Mesendoderm (in vitro differentiated cells): ENCODE measurements around the gene MRPL20.

ENCODE experiments used
- DNase-seq: peaks from one replicate; pipeline ENCODE4 v3.0.0; 2013
- H2AK5ac ChIP-seq: 2 replicates; pipeline ENCODE4 v1.6.1; 2013; ENCODE audit warnings: low read length, inconsistent platforms
- H2BK120ac ChIP-seq: 2 replicates; pipeline ENCODE4 v1.6.1; 2013; ENCODE audit warnings: low read depth, mild to moderate bottlenecking, low read length, moderate library complexity, mixed read lengths
- H2BK15ac ChIP-seq: replicated peaks from 2 replicates; pipeline ENCODE4 v1.6.1; 2013; ENCODE audit warnings: low read depth, mild to moderate bottlenecking, moderate library complexity
- H2BK5ac ChIP-seq: 2 replicates; pipeline ENCODE4 v1.6.1; 2013; ENCODE audit warnings: low read length, inconsistent platforms
- H3K18ac ChIP-seq: 2 replicates; pipeline ENCODE4 v1.6.1; 2013; ENCODE audit warnings: mild to moderate bottlenecking, low read length, mixed read lengths
- H3K23ac ChIP-seq: one replicate; pipeline ENCODE4 v1.6.1; 2013; ENCODE audit warnings: low read length
- H3K27ac ChIP-seq: 2 replicates; pipeline ENCODE4 v1.5.1; 2013; ENCODE audit warnings: low read depth, mild to moderate bottlenecking, inconsistent platforms, low read length, moderate library complexity
- H3K27me3 ChIP-seq: 2 replicates; pipeline ENCODE4 v1.6.1; 2013; ENCODE audit warnings: low read length, control low read depth, mild to moderate bottlenecking, inconsistent platforms; ENCODE audit not compliant: insufficient read depth, poor library complexity
- H3K36me3 ChIP-seq: 2 replicates; pipeline ENCODE4 v1.6.1; 2013; ENCODE audit warnings: low read length, inconsistent platforms; ENCODE audit not compliant: control insufficient read depth, insufficient read depth
- H3K4ac ChIP-seq: one replicate; pipeline ENCODE4 v1.6.1; 2013; ENCODE audit warnings: low read depth, mild to moderate bottlenecking, low read length, moderate library complexity
- H3K4me1 ChIP-seq: 2 replicates; pipeline ENCODE4 v1.6.1; 2013; ENCODE audit warnings: low read depth, low read length, inconsistent platforms; ENCODE audit not compliant: control insufficient read depth
- H3K4me2 ChIP-seq: 2 replicates; pipeline ENCODE4 v1.6.1; 2013; ENCODE audit warnings: low read length
- H3K4me3 ChIP-seq: 2 replicates; pipeline ENCODE4 v1.5.1; 2013; ENCODE audit warnings: mild to moderate bottlenecking, low read length
- H3K56ac ChIP-seq: one replicate; pipeline ENCODE4 v1.6.1; 2013; ENCODE audit warnings: low read length
- H3K79me1 ChIP-seq: 2 replicates; pipeline ENCODE4 v1.6.1; 2013; ENCODE audit warnings: low read length, inconsistent platforms
- H3K79me2 ChIP-seq: 2 replicates; pipeline ENCODE4 v1.6.1; 2013; ENCODE audit warnings: mild to moderate bottlenecking, low read length; ENCODE audit not compliant: control insufficient read depth, insufficient read depth
- H3K9ac ChIP-seq: 2 replicates; pipeline ENCODE4 v1.6.1; 2013; ENCODE audit warnings: low read length, inconsistent platforms
- H4K5ac ChIP-seq: one replicate; pipeline ENCODE4 v1.6.1; 2013; ENCODE audit warnings: low read length
- H4K8ac ChIP-seq: one replicate; pipeline ENCODE4 v1.6.1; 2013; ENCODE audit warnings: low read depth, mild to moderate bottlenecking, control low read depth, low read length, moderate library complexity
- WGBS: extraction: QIAGEN DNeasy Blood & Tissue Kit; methylation state at CpG from one replicate; pipeline ENCODE4 v1.1.7; 2013; ENCODE audit warnings: low lambda C conversion rate, missing lambda C conversion rate; ENCODE audit not compliant: insufficient coverage; ENCODE audit errors: extremely low coverage; 5-methylcytosine and 5-hydroxymethylcytosine counted together

MRPL20 gene

DNA sequence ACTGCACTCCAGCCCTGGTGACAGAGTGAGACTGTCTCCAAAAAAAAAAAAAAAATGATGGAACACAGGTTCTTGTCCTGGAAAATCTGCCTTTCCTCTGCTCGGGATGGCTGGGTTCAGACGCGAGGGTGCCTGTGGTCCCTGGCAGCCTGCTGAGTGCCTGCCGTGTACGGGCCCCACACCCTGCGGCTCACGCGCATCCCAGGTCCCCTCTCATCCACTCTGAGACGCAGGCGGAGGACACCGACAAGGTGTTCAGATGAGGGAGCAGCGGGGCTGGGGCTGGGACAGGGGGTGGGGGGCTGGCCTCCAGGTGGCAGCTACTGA, 18.3 kb upstream of the MRPL20 start:
- H3K4me3 ChIP-seq, result no peak overlapping the region
- no peaks in the 10 kb centered on the region for H3K79me2 ChIP-seq
- no peak overlapping the region for H2BK120ac ChIP-seq
- H4K5ac ChIP-seq, result no peak overlapping the region
- no CpG with 5 or more reads among the region's 12 CpGs for WGBS
- no peaks in the 10 kb centered on the region for H3K79me1 ChIP-seq
- H3K56ac ChIP-seq, result peak overlapping the region; percentile 39
- H3K4ac ChIP-seq, result no peak overlapping the region
- DNase-seq, result no peak
- no peak overlapping the region for H3K4me2 ChIP-seq
- no peak overlapping the region for H2BK15ac ChIP-seq
- H3K4me1 ChIP-seq, result peaks cover 5% of the 10 kb centered on the region
- no peak overlapping the region for H3K27ac ChIP-seq
- no peaks in the 10 kb centered on the region for H3K36me3 ChIP-seq
- no peak overlapping the region for H2BK5ac ChIP-seq
- no peaks in the 10 kb centered on the region for H3K27me3 ChIP-seq
- H3K23ac ChIP-seq, result no peak overlapping the region
- no peak overlapping the region for H3K18ac ChIP-seq
- H2AK5ac ChIP-seq, result no peak overlapping the region
- H3K9ac ChIP-seq, result no peak overlapping the region
- no peak overlapping the region for H4K8ac ChIP-seq

DNA sequence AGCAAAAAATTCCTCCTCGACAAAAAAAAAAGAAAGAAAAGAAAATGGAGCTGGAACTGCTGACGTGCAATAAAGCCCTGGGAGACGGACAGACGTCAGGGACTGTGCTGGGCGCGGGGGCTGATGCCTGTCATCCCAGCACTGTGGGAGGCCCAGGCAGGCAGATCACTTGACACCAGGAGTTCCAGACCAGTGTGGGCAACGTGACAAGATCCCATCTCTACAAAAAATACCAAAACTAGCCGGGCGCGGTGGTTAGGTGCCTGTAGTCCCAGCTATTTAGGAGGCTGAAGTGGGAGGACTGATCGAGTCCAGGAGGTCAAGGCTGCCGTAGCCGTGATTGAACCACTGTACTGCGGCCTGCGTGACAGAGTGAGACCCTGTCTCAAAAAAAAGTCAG, 17.6 kb upstream of the MRPL20 start:
- Histone ChIP-seq H3K9ac (no peak overlapping the region), H3K36me3 (no peaks in the 10 kb centered on the region), H3K56ac (no peak overlapping the region), H4K8ac (no peak overlapping the region), H3K27me3 (no peaks in the 10 kb centered on the region), H2BK120ac (no peak overlapping the region), H3K79me2 (no peaks in the 10 kb centered on the region), H3K4me2 (no peak overlapping the region), H3K18ac (no peak overlapping the region), H2BK5ac (no peak overlapping the region), H3K4me1 (peaks cover 5% of the 10 kb centered on the region), H3K79me1 (no peaks in the 10 kb centered on the region), H4K5ac (no peak overlapping the region), H3K4me3 (no peak overlapping the region), H3K4ac (no peak overlapping the region), H2AK5ac (no peak overlapping the region), H3K27ac (no peak overlapping the region), H3K23ac (no peak overlapping the region), H2BK15ac (no peak overlapping the region)
- DNase-seq, result no peak
- WGBS, result no CpG with 5 or more reads among the region's 15 CpGs

DNA sequence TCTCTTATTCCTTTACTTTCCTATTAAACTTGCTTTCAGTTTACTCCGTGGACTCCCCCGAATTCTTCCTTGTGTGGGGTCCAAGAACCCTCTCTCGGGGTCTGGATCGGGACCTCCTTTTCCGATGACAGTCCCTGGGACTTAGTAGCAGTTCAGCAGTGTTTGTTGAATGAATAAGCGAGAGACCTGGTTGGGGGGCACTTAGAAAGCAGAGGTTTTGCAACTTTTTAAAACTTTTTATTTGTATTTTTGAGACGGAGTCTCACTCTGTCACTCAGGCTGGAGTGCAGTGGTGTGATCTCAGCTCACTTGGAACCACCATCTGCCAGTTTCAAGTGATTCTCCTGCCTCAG, 16.1 kb upstream of the MRPL20 start:
- WGBS, result no CpG with 5 or more reads among the region's 7 CpGs
- no peak overlapping the region for H2BK5ac ChIP-seq
- H3K79me2 ChIP-seq, result no peaks in the 10 kb centered on the region
- no peak overlapping the region for H3K4me3 ChIP-seq
- H4K8ac ChIP-seq, result no peak overlapping the region
- H3K18ac ChIP-seq, result no peak overlapping the region
- peak overlapping the region; percentile 56 for H3K56ac ChIP-seq
- H2BK15ac ChIP-seq, result no peak overlapping the region
- no peak overlapping the region for H2AK5ac ChIP-seq
- H3K4ac ChIP-seq, result no peak overlapping the region
- no peak overlapping the region for H3K27ac ChIP-seq
- H4K5ac ChIP-seq, result no peak overlapping the region
- H3K4me2 ChIP-seq, result no peak overlapping the region
- no peak for DNase-seq
- H3K23ac ChIP-seq, result no peak overlapping the region
- no peaks in the 10 kb centered on the region for H3K36me3 ChIP-seq
- H3K79me1 ChIP-seq, result no peaks in the 10 kb centered on the region
- H3K27me3 ChIP-seq, result no peaks in the 10 kb centered on the region
- H3K4me1 ChIP-seq, result peaks cover 5% of the 10 kb centered on the region
- no peak overlapping the region for H3K9ac ChIP-seq
- no peak overlapping the region for H2BK120ac ChIP-seq

DNA sequence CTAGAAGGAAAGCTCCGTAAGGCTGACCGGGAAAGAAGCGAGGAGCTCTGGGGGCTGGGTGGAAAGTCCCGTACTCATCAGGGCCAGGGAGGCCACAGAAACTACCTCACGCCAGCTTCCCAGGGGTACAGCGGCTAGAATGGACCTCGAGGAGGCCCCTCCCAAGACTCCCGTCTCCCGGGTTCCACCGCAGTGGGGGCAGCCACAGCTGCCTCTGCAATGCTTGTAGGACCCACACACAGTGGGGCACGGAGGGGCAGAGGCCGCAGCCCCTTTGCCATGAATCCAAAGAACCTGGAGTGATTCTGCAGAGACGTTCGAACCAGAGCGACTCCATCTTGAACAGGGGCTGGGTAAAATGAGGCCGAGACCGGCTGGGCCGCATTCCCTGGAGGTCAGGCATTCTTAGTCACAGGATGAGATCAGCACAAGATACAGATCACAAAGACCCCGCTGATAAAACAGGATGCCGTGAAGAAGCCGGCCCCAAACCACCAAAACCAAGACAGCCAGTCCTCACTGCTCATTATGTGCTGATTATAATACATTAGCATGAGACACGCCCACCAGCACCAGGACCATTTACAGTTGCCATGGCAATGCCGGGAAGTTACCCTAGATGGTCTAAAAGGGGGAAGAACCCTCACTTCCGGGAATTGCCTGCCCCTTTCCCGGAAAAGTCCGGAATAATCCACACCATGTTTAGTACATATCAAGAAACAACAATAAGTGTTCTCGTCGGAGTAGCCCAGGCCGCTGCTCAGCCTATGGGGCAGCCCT, 15.6 kb upstream of the MRPL20 start:
- H3K27ac ChIP-seq, result peak overlapping the region; percentile 14

DNA sequence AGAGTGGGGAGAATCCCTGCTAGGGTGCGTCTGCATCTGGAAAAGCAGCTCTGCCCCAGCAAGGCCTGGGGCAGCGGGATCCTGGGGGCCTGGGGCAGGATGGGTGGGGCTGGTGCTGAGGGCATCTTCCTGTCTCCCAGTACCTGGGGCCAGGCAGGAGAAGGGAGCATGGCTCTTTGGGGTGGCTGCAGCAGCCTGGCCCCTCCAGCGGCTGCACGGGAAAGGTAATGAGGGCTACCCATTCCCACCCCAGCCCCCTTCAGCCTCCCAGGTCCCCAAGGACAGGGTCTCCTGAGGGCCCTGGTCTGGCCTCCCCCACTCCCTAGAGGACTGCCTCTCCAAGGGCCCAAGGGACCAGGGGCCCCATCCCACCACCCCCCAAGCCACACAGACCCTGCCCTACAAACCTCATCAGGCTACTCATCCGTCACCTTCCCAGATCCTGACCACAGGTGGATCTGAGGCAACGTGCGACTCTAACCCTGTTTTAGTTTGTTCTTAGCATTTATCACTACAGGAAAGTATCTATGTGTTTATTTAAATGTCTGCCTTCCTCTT, 14.9 kb upstream of the MRPL20 start:
- H3K27me3 ChIP-seq, result no peaks in the 10 kb centered on the region
- DNase-seq, result no peak
- H4K8ac ChIP-seq, result no peak overlapping the region
- no peaks in the 10 kb centered on the region for H3K79me2 ChIP-seq
- H3K36me3 ChIP-seq, result no peaks in the 10 kb centered on the region
- H3K23ac ChIP-seq, result no peak overlapping the region
- peak overlapping the region; percentile 96 for H3K4ac ChIP-seq
- H2BK5ac ChIP-seq, result peak overlapping the region; percentile 64
- no peak overlapping the region for H2BK15ac ChIP-seq
- H2AK5ac ChIP-seq, result peak overlapping the region; percentile 72
- H3K4me2 ChIP-seq, result no peak overlapping the region
- WGBS, result no CpG with 5 or more reads among the region's 7 CpGs
- H4K5ac ChIP-seq, result no peak overlapping the region
- H3K79me1 ChIP-seq, result no peaks in the 10 kb centered on the region
- peak overlapping the region; percentile 49 for H3K56ac ChIP-seq
- H3K9ac ChIP-seq, result no peak overlapping the region
- peak overlapping the region; percentile 72 for H3K18ac ChIP-seq
- peak overlapping the region; percentile 56 for H2BK120ac ChIP-seq
- H3K4me3 ChIP-seq, result no peak overlapping the region
- peak overlapping the region; percentile 14 for H3K27ac ChIP-seq
- peaks cover 5% of the 10 kb centered on the region for H3K4me1 ChIP-seq

More for the DNA sequence above, 15.6 kb upstream of the MRPL20 start:
- H3K18ac ChIP-seq, result peak overlapping the region; percentile 72
- no peak overlapping the region for H4K8ac ChIP-seq
- H3K36me3 ChIP-seq, result no peaks in the 10 kb centered on the region
- no peak overlapping the region for H4K5ac ChIP-seq
- no peak overlapping the region for H3K23ac ChIP-seq
- peak overlapping the region; percentile 64 for H2BK5ac ChIP-seq
- peaks cover 5% of the 10 kb centered on the region for H3K4me1 ChIP-seq
- WGBS, result no CpG with 5 or more reads among the region's 29 CpGs
- peak; percentile 99 for DNase-seq
- no peak overlapping the region for H3K4me2 ChIP-seq
- H3K79me1 ChIP-seq, result no peaks in the 10 kb centered on the region
- H3K56ac ChIP-seq, result peak overlapping the region; percentile 49
- H3K9ac ChIP-seq, result no peak overlapping the region
- H3K4ac ChIP-seq, result peak overlapping the region; percentile 96
- H3K27me3 ChIP-seq, result no peaks in the 10 kb centered on the region
- H3K79me2 ChIP-seq, result no peaks in the 10 kb centered on the region
- no peak overlapping the region for H2BK15ac ChIP-seq
- H2AK5ac ChIP-seq, result peak overlapping the region; percentile 72
- peak overlapping the region; percentile 56 for H2BK120ac ChIP-seq
- H3K4me3 ChIP-seq, result no peak overlapping the region
